ENCODE data around the gene SLC24A3.
"Not testable (repeated sequence)": the region's sequence is repeated elsewhere in the genome, so short reads cannot be mapped to it uniquely, and the experiment has no call there.

SLC24A3 gene

GRCh38 chr20:19646963-19647362 lies 434.5 kb downstream of the SLC24A3 start:
- no peak for FAIRE-seq

GRCh38 chr20:19648024-19648423 lies 435.6 kb downstream of the SLC24A3 start:
- no peak for FAIRE-seq

GRCh38 chr20:19649041-19649440 lies 436.6 kb downstream of the SLC24A3 start:
- no peak for FAIRE-seq

GRCh38 chr20:19652591-19653026 lies 440.2 kb downstream of the SLC24A3 start:
- no peak for FAIRE-seq

- FAIRE-seq = no peak
These were observed 440.9 kb downstream of the SLC24A3 start for GRCh38 chr20:19653327-19653726.

- FAIRE-seq = no peak
These were observed 442.5 kb downstream of the SLC24A3 start for GRCh38 chr20:19654921-19655320.

- FAIRE-seq = no peak
These were observed 445.7 kb downstream of the SLC24A3 start for GRCh38 chr20:19658137-19658536.

GRCh38 chr20:19659448-19659847 lies 447.0 kb downstream of the SLC24A3 start:
- FAIRE-seq = no peak

GRCh38 chr20:19660808-19661378 lies 448.5 kb downstream of the SLC24A3 start:
- FAIRE-seq = no peak

GRCh38 chr20:19661717-19662636 lies 449.5 kb downstream of the SLC24A3 start:
- FAIRE-seq = no peak

GRCh38 chr20:19662637-19662995 lies 450.2 kb downstream of the SLC24A3 start:
- FAIRE-seq = peak; percentile 77

- no peak for FAIRE-seq
These were observed 456.0 kb downstream of the SLC24A3 start for GRCh38 chr20:19668418-19668817.

GRCh38 chr20:19670829-19671228 lies 458.4 kb downstream of the SLC24A3 start:
- FAIRE-seq = no peak

GRCh38 chr20:19671374-19671773 lies 458.9 kb downstream of the SLC24A3 start:
- no peak for FAIRE-seq

- no peak for FAIRE-seq
These were observed 460.1 kb downstream of the SLC24A3 start for GRCh38 chr20:19672498-19672897.

- no peak for FAIRE-seq
These were observed 461.1 kb downstream of the SLC24A3 start for GRCh38 chr20:19673575-19673974.

- FAIRE-seq = no peak
These were observed 463.8 kb downstream of the SLC24A3 start for GRCh38 chr20:19676202-19676601.

GRCh38 chr20:19677336-19677735 lies 464.9 kb downstream of the SLC24A3 start:
- FAIRE-seq = no peak

GRCh38 chr20:19678591-19678990 lies 466.1 kb downstream of the SLC24A3 start:
- not testable (repeated sequence) for FAIRE-seq

GRCh38 chr20:19679900-19680495 lies 467.6 kb downstream of the SLC24A3 start:
- no peak for FAIRE-seq

- no peak for FAIRE-seq
These were observed 469.8 kb downstream of the SLC24A3 start for GRCh38 chr20:19682249-19682648.

- no peak for FAIRE-seq
These were observed 470.7 kb downstream of the SLC24A3 start for GRCh38 chr20:19683188-19683587.

GRCh38 chr20:19683822-19684221 lies 471.4 kb downstream of the SLC24A3 start:
- no peak for FAIRE-seq

Measured in endometrium (tissue), 2 donors.